WTC11 (cell line): Measurements from ENCODE around the gene RASL11A. TPM values are rescaled to one million over a fixed set of nuclear protein-coding genes. Genes with fewer than 3 reads are reported as not detected.

Experiments
- ATF6 ChIP-seq: sonication (generic); formaldehyde crosslinking; IDR thresholded peaks from 2 replicates; pipeline ENCODE4 v1.8.1; 2023; ENCODE audit warnings: mild to moderate bottlenecking, missing genetic modification reagents
- E2F5 ChIP-seq: sonication (generic); formaldehyde crosslinking; IDR thresholded peaks from 2 replicates; pipeline ENCODE4 v1.8.1; 2022; ENCODE audit warnings: mild to moderate bottlenecking, moderate library complexity, missing genetic modification reagents
- GTF2I ChIP-seq: fragments of 250-450 bp; sonication (Bioruptor Pico); conservative IDR thresholded peaks from 2 replicates; pipeline ENCODE4 v1.4.0; 2021; ENCODE audit warnings: mild to moderate bottlenecking
- IRF1 ChIP-seq: sonication (generic); formaldehyde crosslinking; IDR thresholded peaks from 2 replicates; pipeline ENCODE4 v1.8.0; 2023; ENCODE audit warnings: missing genetic modification reagents
- IRF2 ChIP-seq: sonication (generic); formaldehyde crosslinking; IDR thresholded peaks from 2 replicates; pipeline ENCODE4 v1.8.0; 2022; ENCODE audit warnings: low read depth, missing genetic modification reagents, borderline replicate concordance
- JUN ChIP-seq: sonication (generic); formaldehyde crosslinking; IDR thresholded peaks from 2 replicates; pipeline ENCODE4 v1.8.0; 2023; ENCODE audit warnings: mild to moderate bottlenecking, missing genetic modification reagents
- MYBL2 ChIP-seq: sonication (generic); formaldehyde crosslinking; IDR thresholded peaks from 2 replicates; pipeline ENCODE4 v1.8.1; 2023; ENCODE audit warnings: mild to moderate bottlenecking, moderate library complexity, missing genetic modification reagents
- NFYB ChIP-seq: sonication (generic); formaldehyde crosslinking; conservative IDR thresholded peaks from 2 replicates; pipeline ENCODE4 v1.8.0; 2022; ENCODE audit warnings: low read depth, missing genetic modification reagents
- RORB ChIP-seq: fragments of 250-450 bp; sonication (Bioruptor Pico); IDR thresholded peaks from 2 replicates; pipeline ENCODE4 v1.9.0; 2021; ENCODE audit warnings: mild to moderate bottlenecking
- SMAD3 ChIP-seq: sonication (generic); formaldehyde crosslinking; IDR thresholded peaks from 2 replicates; pipeline ENCODE4 v1.8.0; 2022; ENCODE audit warnings: missing genetic modification reagents, mild to moderate bottlenecking, borderline replicate concordance
- STAT6 ChIP-seq: sonication (generic); formaldehyde crosslinking; conservative IDR thresholded peaks from 2 replicates; pipeline ENCODE4 v1.8.1; 2023; ENCODE audit warnings: mild to moderate bottlenecking, low read depth, missing genetic modification reagents, moderate library complexity
- TP53 ChIP-seq: sonication (generic); formaldehyde crosslinking; IDR thresholded peaks from 2 replicates; pipeline ENCODE4 v1.8.1; 2023; ENCODE audit warnings: mild to moderate bottlenecking, missing genetic modification reagents
- ZNF232 ChIP-seq: sonication (generic); formaldehyde crosslinking; IDR thresholded peaks from 2 replicates; pipeline ENCODE4 v1.8.0; 2022; ENCODE audit warnings: mild to moderate bottlenecking, missing genetic modification reagents
- ZNF512 ChIP-seq: sonication (generic); formaldehyde crosslinking; IDR thresholded peaks from 2 replicates; pipeline ENCODE4 v1.8.1; 2022; ENCODE audit warnings: missing genetic modification reagents, borderline replicate concordance
- total RNA-seq: library from RNA; stranded (reverse); gene quantifications from 3 replicates; pipeline ENCODE4 v1.2.3, GENCODE V29; 2021
- TF ChIP-seq, protein P1 (sequence below): fragments of 250-450 bp; sonication (Bioruptor Pico); conservative IDR thresholded peaks from 2 replicates; pipeline ENCODE4 v1.9.0; 2021; ENCODE audit warnings: mild to moderate bottlenecking
- TF ChIP-seq, protein P2 (sequence below): sonication (generic); formaldehyde crosslinking; IDR thresholded peaks from 2 replicates; pipeline ENCODE4 v1.8.1; 2022; ENCODE audit warnings: low read depth, missing genetic modification reagents, borderline replicate concordance
- TF ChIP-seq, protein P3 (sequence below): sonication (generic); formaldehyde crosslinking; IDR thresholded peaks from 2 replicates; pipeline ENCODE4 v1.8.1; 2023; ENCODE audit warnings: mild to moderate bottlenecking, moderate library complexity, missing genetic modification reagents
- TF ChIP-seq, protein P4 (sequence below): sonication (generic); formaldehyde crosslinking; IDR thresholded peaks from 2 replicates; pipeline ENCODE4 v1.8.0; 2023; ENCODE audit warnings: missing genetic modification reagents, mild to moderate bottlenecking, borderline replicate concordance

RASL11A gene
- total RNA-seq, 1 experiment from 2014 or later, result 3.5 TPM

GRCh38 chr13:27251166-27252091 is 19.2 kb upstream of the RASL11A start, which contains the start of gene RPL21 (continued):
- TF ChIP-seq TP53 (CRISPR knock-in tag) (no peak), NFYB (CRISPR knock-in tag) (no peak), E2F5 (CRISPR knock-in tag) (peak; percentile 82; the same call in 1 of the 2 replicates), ZNF232 (CRISPR knock-in tag) (no peak), IRF1 (0 out of 2 replicates have a peak, but pooled peaks have one; percentile 23), IRF2 (CRISPR knock-in tag) (no peak), STAT6 (CRISPR knock-in tag) (no peak), GTF2I (CRISPR knock-in tag) (no peak), SMAD3 (CRISPR knock-in tag) (no peak; the same call in 1 of the 2 replicates), MYBL2 (CRISPR knock-in tag) (peak; percentile 70; the same call in 1 of the 2 replicates), RORB (CRISPR knock-in tag) (no peak), JUN (CRISPR knock-in tag) (peak; percentile 60; the same call in 1 of the 2 replicates), ATF6 (CRISPR knock-in tag) (no peak), ZNF512 (CRISPR knock-in tag) (no peak)
- TF ChIP-seq, protein P1, sequence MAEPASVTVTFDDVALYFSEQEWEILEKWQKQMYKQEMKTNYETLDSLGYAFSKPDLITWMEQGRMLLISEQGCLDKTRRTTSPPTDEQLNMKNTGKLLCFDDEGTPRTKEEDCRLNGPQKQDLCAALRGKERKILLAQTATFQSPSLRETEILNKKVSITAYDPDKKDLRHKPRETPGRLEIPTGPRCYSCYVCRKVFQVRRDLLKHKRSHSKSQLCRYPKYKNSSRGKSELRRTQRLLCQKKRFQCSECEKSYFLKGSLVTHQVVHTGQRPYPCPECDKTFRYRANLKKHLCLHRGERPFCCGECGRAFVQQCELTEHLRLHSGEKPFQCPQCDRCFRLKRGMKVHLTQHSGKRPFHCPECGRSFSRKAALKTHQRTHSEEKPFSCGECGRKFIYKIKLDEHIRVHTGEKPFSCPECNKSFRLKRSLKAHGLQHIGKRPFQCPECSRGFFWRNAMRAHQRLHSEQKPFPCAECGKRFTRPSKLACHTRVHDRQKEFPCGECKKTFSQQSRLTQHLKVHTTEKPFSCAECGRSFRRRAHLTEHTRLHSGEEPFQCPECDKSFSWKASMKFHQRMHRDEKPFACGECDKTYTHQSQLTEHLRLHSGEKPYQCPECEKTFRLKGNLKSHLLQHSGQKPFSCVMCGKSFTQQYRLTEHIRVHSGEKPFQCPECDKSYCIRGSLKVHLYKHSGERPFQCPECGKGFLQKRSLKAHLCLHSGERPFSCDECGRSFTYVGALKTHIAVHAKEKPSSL, result no peak
- TF ChIP-seq, protein P2, sequence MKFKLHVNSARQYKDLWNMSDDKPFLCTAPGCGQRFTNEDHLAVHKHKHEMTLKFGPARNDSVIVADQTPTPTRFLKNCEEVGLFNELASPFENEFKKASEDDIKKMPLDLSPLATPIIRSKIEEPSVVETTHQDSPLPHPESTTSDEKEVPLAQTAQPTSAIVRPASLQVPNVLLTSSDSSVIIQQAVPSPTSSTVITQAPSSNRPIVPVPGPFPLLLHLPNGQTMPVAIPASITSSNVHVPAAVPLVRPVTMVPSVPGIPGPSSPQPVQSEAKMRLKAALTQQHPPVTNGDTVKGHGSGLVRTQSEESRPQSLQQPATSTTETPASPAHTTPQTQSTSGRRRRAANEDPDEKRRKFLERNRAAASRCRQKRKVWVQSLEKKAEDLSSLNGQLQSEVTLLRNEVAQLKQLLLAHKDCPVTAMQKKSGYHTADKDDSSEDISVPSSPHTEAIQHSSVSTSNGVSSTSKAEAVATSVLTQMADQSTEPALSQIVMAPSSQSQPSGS (CRISPR knock-in tag), result peak; percentile 63
- TF ChIP-seq, protein P3, sequence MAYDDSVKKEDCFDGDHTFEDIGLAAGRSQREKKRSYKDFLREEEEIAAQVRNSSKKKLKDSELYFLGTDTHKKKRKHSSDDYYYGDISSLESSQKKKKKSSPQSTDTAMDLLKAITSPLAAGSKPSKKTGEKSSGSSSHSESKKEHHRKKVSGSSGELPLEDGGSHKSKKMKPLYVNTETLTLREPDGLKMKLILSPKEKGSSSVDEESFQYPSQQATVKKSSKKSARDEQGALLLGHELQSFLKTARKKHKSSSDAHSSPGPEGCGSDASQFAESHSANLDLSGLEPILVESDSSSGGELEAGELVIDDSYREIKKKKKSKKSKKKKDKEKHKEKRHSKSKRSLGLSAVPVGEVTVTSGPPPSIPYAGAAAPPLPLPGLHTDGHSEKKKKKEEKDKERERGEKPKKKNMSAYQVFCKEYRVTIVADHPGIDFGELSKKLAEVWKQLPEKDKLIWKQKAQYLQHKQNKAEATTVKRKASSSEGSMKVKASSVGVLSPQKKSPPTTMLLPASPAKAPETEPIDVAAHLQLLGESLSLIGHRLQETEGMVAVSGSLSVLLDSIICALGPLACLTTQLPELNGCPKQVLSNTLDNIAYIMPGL, result peak; percentile 83
- TF ChIP-seq, protein P4, sequence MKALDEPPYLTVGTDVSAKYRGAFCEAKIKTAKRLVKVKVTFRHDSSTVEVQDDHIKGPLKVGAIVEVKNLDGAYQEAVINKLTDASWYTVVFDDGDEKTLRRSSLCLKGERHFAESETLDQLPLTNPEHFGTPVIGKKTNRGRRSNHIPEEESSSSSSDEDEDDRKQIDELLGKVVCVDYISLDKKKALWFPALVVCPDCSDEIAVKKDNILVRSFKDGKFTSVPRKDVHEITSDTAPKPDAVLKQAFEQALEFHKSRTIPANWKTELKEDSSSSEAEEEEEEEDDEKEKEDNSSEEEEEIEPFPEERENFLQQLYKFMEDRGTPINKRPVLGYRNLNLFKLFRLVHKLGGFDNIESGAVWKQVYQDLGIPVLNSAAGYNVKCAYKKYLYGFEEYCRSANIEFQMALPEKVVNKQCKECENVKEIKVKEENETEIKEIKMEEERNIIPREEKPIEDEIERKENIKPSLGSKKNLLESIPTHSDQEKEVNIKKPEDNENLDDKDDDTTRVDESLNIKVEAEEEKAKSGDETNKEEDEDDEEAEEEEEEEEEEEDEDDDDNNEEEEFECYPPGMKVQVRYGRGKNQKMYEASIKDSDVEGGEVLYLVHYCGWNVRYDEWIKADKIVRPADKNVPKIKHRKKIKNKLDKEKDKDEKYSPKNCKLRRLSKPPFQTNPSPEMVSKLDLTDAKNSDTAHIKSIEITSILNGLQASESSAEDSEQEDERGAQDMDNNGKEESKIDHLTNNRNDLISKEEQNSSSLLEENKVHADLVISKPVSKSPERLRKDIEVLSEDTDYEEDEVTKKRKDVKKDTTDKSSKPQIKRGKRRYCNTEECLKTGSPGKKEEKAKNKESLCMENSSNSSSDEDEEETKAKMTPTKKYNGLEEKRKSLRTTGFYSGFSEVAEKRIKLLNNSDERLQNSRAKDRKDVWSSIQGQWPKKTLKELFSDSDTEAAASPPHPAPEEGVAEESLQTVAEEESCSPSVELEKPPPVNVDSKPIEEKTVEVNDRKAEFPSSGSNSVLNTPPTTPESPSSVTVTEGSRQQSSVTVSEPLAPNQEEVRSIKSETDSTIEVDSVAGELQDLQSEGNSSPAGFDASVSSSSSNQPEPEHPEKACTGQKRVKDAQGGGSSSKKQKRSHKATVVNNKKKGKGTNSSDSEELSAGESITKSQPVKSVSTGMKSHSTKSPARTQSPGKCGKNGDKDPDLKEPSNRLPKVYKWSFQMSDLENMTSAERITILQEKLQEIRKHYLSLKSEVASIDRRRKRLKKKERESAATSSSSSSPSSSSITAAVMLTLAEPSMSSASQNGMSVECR (CRISPR knock-in tag), result peak; percentile 88
